Activated naive CD4-positive, alpha-beta T cell treated with anti-CD3 and anti-CD28 coated beads, Interleukin-2, amount 50 U/mL, for 24 hours (primary cell): Measurements from ENCODE around the gene KAZN.

Source experiments
- H3K27ac Mint-ChIP-seq: one replicate; pipeline ENCODE4 v1.8.0; 2021; ENCODE audit warnings: mild to moderate bottlenecking, mixed read lengths
- H3K27me3 Mint-ChIP-seq: one replicate; pipeline ENCODE4 v1.8.0; 2021; ENCODE audit warnings: mixed read lengths
- H3K36me3 Mint-ChIP-seq: one replicate; pipeline ENCODE4 v1.8.0; 2021; ENCODE audit warnings: mixed read lengths
- H3K4me1 Mint-ChIP-seq: one replicate; pipeline ENCODE4 v1.8.0; 2021; ENCODE audit warnings: mixed read lengths
- H3K4me3 Mint-ChIP-seq: one replicate; pipeline ENCODE4 v1.8.0; 2021; ENCODE audit warnings: mild to moderate bottlenecking, mixed read lengths
- H3K9me3 Mint-ChIP-seq: one replicate; pipeline ENCODE4 v1.8.0; 2021; ENCODE audit warnings: mixed read lengths

The KAZN gene

DNA sequence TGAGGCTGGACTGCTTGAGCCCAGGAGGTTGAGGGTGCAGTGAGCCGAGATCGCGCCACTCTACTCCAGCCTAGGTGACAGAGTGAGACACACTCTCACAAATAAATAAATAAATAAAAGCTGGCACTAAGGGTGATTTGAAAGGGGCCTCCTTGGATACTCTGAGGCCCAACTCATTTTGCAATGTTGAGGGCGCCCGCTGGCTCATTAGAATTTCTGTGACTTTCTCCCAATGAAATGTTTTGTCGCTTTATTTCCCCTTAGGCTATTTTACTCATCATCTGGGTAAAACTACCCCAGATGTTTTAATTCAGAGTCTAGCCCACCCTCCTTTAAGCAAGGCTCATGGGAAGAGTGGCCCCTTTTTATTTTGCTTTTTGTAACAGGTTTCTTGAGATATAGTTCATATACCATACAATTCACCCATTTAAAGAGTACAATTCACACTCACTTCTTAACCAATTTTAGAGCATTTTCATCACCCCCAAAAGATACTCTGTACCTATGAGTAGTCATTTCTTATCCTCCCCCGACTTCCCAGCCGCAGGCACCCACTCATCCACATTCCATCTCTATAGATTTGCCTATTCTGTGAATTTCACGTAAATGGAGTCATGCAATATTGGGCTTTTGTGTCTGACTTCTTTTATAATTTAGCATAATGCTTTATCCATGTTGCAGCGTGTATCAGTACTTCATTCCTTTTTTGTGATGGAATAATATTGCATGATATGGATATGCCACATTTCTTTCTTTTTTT, 259.1 kb downstream of the KAZN start:
- H3K9me3 Mint-ChIP-seq, result peaks cover 4% of the 10 kb centered on the region
- no peaks in the 10 kb centered on the region for H3K36me3 Mint-ChIP-seq
- H3K27ac Mint-ChIP-seq, result no peak overlapping the region
- no peaks in the 10 kb centered on the region for H3K4me1 Mint-ChIP-seq
- no peak overlapping the region for H3K4me3 Mint-ChIP-seq
- no peaks in the 10 kb centered on the region for H3K27me3 Mint-ChIP-seq

DNA sequence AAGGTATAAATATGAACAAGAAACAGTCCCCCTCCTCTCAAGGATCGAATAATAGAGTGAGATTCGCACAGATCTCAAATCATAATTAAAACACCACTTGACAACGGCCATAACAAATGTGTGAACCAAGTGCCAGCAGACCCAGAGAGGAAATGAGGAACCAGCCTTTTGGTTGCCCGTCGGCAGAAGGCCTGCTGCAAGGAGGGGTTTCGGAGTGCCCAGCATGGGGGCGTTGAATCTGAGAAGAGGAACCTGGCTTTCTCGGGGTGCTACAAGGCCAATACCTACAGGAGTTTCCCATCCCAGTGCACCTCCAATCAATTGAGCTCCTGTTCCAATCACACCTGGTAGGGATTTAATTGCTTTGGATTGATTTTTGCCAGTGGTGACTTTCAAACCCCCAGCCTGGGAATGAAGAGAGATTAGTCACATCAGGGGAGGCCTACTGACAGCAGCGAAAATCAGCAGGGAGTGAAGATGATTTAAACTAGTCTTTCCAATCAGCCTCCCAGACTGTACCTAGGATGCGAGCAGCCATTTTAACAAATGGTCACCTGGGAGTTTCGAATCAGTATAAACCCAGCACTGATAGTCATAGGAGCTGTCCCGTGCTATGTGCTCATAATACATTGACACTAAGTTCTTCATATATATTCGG, 263.8 kb downstream of the KAZN start:
- Mint-ChIP-seq H3K36me3 (no peaks in the 10 kb centered on the region), H3K27me3 (no peaks in the 10 kb centered on the region), H3K4me1 (no peaks in the 10 kb centered on the region), H3K27ac (no peak overlapping the region), H3K4me3 (no peak overlapping the region), H3K9me3 (no peaks in the 10 kb centered on the region)

DNA sequence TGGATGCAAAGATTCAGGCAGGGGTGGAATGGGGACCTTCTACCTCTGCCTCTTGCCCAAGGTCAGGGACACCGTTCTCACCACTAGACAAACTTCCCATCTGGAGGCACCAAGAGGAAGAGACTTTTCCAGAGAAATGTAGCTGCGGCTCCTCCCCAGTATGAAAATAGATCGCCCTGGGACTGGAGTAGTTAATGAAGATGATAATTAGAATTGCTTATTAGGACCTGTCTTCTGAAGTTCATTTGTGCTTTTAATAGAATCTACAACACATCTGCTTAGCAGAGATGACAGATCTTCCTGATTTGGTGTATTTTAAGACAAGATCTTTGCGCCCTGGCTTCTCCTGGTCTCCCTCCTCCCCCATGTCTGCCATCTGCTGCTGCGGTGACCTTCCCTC, 266.6 kb downstream of the KAZN start:
- no peaks in the 10 kb centered on the region for H3K4me1 Mint-ChIP-seq
- no peaks in the 10 kb centered on the region for H3K36me3 Mint-ChIP-seq
- no peaks in the 10 kb centered on the region for H3K9me3 Mint-ChIP-seq
- H3K27ac Mint-ChIP-seq, result no peak overlapping the region
- no peaks in the 10 kb centered on the region for H3K27me3 Mint-ChIP-seq
- H3K4me3 Mint-ChIP-seq, result no peak overlapping the region

DNA sequence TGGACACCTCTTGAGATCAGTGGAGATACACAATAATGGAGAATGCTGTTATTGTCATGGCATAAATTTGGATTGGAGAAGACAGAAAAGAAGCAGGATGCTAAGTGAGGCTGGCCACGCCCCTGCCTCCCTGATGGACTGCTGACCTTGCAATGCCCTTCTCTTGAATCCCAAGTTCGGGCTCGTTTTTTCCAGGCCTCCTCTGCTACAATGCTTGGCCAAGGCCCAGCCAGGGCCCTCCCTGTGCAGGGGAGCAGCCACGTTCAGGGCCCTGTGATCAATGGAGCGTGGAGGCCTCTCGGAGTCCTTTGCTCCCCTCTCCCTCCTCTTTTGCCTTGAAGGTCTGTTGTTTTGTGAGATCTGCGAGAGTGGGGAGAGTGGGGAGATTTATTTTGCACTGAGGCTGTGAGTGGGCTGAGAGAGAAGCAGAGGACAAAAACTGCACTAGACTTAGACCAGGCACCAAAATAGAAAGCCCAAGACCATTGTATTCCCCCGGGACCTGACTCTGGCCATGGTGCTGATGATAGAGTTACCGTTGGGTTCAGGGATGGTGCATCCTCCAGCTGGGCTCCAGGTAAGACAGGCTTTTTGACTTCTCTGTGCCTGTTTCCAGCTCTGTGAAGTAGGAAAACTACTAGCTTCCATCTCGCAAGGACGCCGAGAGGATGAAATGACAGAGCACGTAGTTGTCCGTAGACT, 268.6 kb downstream of the KAZN start:
- H3K4me1 Mint-ChIP-seq, result no peaks in the 10 kb centered on the region
- H3K27me3 Mint-ChIP-seq, result peaks cover 7% of the 10 kb centered on the region
- H3K36me3 Mint-ChIP-seq, result no peaks in the 10 kb centered on the region
- no peak overlapping the region for H3K27ac Mint-ChIP-seq
- no peak overlapping the region for H3K4me3 Mint-ChIP-seq
- H3K9me3 Mint-ChIP-seq, result no peaks in the 10 kb centered on the region

DNA sequence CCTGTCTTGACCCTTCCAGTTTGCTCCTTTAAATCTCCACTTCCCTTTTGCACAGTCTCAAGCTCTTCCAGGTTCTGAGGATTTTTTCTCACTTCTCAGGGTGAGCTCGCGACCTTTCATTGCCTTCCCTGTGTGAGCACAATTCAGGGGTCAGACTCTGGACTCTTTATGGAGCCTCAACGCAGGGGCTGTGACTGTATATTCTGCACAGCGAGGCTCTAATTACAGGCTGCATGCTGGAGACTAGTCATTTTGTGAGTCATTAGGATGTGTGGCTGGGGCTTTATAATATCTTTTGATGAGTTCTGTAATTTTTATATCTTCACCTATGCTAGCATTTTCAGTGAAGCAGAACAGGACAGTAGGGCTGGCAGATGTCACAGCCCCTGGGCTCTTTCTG, 270.7 kb downstream of the KAZN start:
- H3K27me3 Mint-ChIP-seq, result peaks cover 7% of the 10 kb centered on the region
- no peaks in the 10 kb centered on the region for H3K36me3 Mint-ChIP-seq
- H3K4me3 Mint-ChIP-seq, result no peak overlapping the region
- H3K27ac Mint-ChIP-seq, result no peak overlapping the region
- H3K9me3 Mint-ChIP-seq, result no peaks in the 10 kb centered on the region
- no peaks in the 10 kb centered on the region for H3K4me1 Mint-ChIP-seq

DNA sequence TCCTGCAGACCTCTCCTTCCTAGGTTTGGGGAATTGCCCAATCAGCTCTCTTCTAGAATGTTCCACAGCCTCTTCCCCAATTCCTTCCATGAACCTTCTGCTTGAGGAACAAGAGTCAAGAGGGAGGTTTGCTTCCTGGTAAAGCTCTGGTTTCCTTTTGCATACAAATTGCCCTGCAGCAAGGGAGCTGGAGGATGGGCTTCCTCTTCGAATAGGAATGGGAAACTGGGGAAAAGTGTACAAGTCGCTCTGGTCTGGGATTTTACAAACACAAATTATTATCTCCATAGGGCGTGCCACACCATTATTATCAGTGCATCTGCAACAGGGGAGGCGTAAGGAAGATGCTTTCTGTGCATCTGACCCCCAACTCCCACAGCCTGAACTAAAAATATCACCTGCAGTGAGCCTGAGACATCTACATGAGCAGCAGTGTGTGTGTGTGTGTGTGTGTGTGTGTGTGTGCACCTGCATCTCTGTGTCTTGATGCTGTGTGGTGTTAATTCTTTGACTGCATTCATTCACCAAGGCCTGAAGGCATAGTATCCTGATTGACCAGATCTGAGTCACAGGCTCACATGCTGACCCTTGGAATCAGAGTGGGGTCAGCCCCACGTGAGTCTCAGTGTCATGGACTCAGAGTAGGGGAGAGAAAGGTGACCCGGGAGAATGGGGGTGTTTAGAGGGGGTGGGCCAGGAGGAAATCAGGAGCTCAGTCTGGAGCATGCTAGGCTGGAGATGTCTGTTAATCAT, 272.9 kb downstream of the KAZN start:
- H3K27me3 Mint-ChIP-seq, result peaks cover 7% of the 10 kb centered on the region
- H3K4me1 Mint-ChIP-seq, result no peaks in the 10 kb centered on the region
- no peak overlapping the region for H3K4me3 Mint-ChIP-seq
- H3K36me3 Mint-ChIP-seq, result no peaks in the 10 kb centered on the region
- no peaks in the 10 kb centered on the region for H3K9me3 Mint-ChIP-seq
- H3K27ac Mint-ChIP-seq, result no peak overlapping the region

DNA sequence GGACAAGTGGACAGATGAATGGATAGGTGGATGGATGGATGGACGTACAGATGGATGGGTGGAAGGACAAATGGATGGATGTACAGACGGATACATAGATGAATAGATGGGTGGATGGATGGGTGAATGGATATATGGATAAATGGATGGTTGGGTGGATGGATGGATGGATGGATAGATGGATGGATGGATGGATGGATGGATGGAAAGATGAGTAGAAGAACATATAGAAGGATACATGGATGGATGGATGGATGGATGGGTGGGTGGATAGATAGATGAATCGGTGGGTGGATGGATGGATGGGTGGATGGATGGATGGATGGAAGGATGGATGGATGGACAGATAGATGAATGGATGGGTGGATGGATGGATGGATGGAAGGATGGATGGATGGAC, 274.3 kb downstream of the KAZN start:
- Mint-ChIP-seq H3K9me3 (no peaks in the 10 kb centered on the region), H3K27ac (no peak overlapping the region), H3K27me3 (peaks cover 7% of the 10 kb centered on the region), H3K36me3 (no peaks in the 10 kb centered on the region), H3K4me3 (no peak overlapping the region), H3K4me1 (no peaks in the 10 kb centered on the region)

DNA sequence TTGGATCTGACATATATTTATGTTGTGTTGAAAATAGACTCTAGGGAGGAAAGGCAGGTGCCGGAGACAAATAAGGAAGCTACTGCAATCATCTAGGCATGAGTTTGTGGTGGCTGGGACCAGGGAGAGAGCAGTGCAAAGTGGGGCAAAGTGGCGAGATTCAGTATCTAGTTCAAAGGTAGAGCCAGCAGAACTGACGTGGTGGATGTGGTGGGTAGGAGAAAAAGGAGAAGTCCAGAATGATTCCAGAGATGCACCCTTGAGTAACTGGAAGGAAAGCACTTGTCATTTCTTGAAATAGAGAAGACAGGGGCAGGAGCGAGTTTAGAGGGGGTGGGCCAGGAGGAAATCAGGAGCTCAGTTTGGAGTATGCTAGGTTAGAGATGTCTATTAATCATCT, 275.2 kb downstream of the KAZN start:
- Mint-ChIP-seq H3K36me3 (no peaks in the 10 kb centered on the region), H3K27me3 (peaks cover 7% of the 10 kb centered on the region), H3K27ac (no peak overlapping the region), H3K4me1 (no peaks in the 10 kb centered on the region), H3K4me3 (no peak overlapping the region), H3K9me3 (no peaks in the 10 kb centered on the region)

DNA sequence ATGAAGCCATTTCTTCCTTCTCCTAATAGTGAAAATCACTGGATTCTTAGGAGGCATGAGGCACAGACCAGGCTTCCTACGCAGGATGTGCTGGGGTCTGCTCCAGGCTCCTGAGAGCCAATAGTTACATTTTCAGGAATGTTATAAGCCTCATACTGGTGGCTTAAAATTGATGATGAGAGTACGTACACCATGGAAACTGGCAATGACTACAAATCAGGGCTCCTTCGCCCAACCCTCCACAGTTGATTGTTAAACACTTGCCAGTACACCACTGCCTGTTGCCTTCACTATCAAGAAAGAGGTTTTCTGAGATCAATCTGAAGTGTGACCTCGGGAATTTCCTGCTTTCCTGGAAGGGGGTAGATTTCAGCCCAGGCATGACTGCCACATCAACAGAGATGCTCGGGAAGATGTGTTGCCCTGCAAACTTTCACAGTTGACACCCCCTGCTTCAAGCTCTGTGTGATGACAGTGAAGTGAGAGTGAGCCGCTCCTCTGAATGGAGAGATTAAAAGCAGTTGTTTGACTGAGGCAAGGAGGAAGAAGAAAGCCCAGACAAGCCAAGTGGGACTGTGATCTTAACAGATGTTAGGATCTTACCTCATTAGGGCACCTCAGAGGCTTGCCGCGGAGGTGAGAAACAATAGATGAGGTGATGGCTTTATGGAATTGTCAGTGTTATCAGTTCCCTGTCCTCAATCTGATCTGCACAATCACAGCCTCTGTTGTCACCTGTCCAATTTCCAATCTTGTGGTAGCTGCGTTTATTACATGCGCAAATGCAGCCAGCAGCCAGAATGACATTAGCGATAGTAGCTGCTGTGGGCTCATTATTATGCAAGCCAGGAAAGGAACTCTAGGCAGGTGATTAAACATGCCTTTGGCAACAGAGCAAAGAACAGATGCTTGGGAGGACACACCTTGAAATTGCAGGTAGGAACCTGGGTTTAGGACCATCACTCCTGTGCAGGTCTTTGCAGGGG, 277.3 kb downstream of the KAZN start:
- Mint-ChIP-seq H3K36me3 (no peaks in the 10 kb centered on the region), H3K27me3 (peaks cover 7% of the 10 kb centered on the region)

DNA sequence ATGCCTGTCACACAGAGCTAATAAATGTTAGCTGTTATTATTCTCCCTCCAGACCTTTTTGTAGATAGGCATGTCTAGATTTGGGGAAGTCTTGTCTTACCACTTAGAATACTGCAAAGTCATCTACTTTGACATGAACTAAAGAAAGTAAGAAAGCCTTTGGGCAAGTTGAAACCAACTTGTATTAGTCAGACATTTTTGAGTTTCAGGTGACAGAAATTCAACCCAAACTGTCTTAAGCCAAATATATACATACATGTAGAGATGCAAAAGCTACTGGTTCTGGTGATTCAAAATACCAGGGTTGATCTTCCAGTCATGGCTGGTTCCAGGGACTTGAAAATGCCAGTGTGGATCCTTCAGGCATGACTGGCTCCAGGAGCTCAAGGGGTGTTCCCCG, 278.3 kb downstream of the KAZN start:
- Mint-ChIP-seq H3K27me3 (peaks cover under 1% of the 10 kb centered on the region), H3K27ac (no peak overlapping the region), H3K9me3 (no peaks in the 10 kb centered on the region)

More for the DNA sequence above, 277.3 kb downstream of the KAZN start:
- Mint-ChIP-seq H3K27ac (no peak overlapping the region), H3K4me1 (no peaks in the 10 kb centered on the region), H3K9me3 (no peaks in the 10 kb centered on the region), H3K4me3 (no peak overlapping the region)

DNA sequence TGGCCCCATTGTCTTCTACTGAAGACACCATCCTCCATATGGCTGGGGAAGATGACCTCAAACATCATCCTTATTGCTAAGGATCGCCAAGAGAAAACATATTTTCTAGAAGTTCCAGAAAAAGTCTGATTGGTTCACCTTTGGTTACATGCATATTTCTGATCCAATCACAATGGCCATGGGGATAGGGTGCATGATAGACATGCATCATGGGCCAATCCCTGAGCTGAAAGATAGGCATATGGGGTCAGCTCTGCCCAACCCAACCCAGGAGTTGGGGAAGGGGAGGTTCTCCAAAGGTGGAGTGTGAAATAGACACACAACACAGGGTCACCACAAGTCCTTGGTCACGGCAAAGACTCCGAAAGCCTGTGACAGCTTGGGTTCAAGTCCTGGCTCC, 278.7 kb downstream of the KAZN start:
- H3K27me3 Mint-ChIP-seq, result no peaks in the 10 kb centered on the region
- no peak overlapping the region for H3K27ac Mint-ChIP-seq
- no peaks in the 10 kb centered on the region for H3K4me1 Mint-ChIP-seq
- H3K4me3 Mint-ChIP-seq, result no peak overlapping the region
- H3K36me3 Mint-ChIP-seq, result no peaks in the 10 kb centered on the region
- no peaks in the 10 kb centered on the region for H3K9me3 Mint-ChIP-seq

More for the DNA sequence above, 278.3 kb downstream of the KAZN start:
- Mint-ChIP-seq H3K4me1 (no peaks in the 10 kb centered on the region), H3K36me3 (no peaks in the 10 kb centered on the region), H3K4me3 (no peak overlapping the region)

DNA sequence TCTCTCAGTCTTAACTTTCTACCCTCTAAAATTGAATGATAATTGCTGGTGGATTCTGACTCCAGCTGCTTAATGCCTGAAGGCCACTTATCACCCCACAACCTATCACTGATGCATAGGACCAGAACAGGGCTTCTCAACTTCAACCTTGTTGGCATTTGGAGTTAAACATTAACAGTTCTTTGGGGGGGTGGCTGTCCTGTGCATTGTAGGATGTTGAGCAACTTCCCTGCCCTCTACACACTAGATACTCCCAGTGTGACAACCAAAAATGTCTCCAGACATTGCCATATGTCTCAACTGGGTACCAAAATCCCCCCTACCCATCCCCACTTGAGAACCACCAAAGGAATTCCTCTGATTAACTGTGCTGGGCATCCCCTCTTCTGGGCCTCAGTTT, 279.6 kb downstream of the KAZN start:
- Mint-ChIP-seq H3K36me3 (no peaks in the 10 kb centered on the region), H3K9me3 (no peaks in the 10 kb centered on the region), H3K27ac (no peak overlapping the region), H3K27me3 (no peaks in the 10 kb centered on the region), H3K4me3 (no peak overlapping the region), H3K4me1 (no peaks in the 10 kb centered on the region)

DNA sequence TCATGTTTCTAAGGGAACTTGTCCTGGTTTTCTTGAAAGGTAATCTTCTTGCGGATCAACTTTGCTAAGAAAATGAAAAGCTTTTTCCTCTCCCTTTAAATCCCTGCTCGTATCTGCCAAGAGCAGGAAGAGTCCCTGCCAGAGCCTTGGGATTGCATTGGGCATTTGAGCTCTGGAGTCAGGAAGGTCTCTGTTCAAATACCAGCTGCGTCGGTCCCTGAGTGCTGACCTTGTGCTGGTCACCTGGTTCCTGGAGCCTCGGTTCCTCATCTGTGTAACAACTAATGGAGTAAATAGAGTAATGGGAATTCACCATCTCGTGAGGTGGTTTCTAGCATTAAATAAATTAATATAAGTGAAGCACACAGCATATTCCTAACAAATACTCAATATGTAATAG, 280.5 kb downstream of the KAZN start:
- Mint-ChIP-seq H3K4me1 (no peaks in the 10 kb centered on the region), H3K27ac (no peak overlapping the region), H3K9me3 (no peaks in the 10 kb centered on the region), H3K27me3 (peaks cover 4% of the 10 kb centered on the region), H3K36me3 (no peaks in the 10 kb centered on the region), H3K4me3 (no peak overlapping the region)

DNA sequence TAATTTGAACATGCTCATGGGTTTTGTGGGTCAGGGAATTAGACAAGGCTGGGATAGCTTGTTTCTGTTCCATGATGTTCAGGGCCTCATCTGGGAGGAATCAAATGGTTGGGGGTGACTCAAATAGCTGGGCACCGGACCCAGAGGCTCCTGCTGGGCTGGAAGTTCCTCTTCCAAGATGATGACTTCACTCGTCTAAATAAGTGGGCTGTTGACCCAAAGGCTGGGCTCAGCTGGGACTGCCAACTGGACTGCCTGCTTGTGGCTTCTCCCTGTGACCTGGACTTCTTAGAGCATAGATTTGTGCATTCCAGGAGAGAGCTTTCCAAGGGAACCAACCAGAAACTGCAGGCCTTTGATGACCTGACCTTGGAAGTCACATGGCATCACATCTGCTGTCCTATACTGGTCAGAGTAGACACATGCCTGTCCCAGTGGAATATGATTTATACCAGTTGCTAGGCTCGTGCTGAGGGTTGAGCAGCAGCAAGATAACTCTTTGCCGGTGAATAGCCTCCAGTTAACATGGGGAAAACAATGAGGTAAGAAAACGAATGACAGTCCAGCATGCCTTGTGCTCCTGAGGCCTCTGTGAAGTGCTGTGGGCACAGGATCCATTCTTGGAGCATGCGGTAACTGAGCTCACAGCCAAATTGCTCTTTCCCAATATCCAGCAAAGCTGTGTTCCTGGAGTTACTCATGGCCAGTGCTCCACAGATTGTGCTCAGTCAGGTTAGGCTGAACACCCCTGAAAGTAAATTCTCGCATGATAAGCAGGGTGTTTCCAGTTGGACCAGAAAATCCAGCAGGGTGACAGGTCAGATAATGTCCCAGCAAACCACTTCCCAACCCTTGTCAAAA, 282.2 kb downstream of the KAZN start:
- Mint-ChIP-seq H3K36me3 (no peaks in the 10 kb centered on the region), H3K27ac (no peak overlapping the region), H3K4me1 (no peaks in the 10 kb centered on the region), H3K9me3 (no peaks in the 10 kb centered on the region), H3K27me3 (peaks cover 4% of the 10 kb centered on the region), H3K4me3 (no peak overlapping the region)
